ENCODE measurements around the gene HOXB7.

Gene HOXB7

DNA sequence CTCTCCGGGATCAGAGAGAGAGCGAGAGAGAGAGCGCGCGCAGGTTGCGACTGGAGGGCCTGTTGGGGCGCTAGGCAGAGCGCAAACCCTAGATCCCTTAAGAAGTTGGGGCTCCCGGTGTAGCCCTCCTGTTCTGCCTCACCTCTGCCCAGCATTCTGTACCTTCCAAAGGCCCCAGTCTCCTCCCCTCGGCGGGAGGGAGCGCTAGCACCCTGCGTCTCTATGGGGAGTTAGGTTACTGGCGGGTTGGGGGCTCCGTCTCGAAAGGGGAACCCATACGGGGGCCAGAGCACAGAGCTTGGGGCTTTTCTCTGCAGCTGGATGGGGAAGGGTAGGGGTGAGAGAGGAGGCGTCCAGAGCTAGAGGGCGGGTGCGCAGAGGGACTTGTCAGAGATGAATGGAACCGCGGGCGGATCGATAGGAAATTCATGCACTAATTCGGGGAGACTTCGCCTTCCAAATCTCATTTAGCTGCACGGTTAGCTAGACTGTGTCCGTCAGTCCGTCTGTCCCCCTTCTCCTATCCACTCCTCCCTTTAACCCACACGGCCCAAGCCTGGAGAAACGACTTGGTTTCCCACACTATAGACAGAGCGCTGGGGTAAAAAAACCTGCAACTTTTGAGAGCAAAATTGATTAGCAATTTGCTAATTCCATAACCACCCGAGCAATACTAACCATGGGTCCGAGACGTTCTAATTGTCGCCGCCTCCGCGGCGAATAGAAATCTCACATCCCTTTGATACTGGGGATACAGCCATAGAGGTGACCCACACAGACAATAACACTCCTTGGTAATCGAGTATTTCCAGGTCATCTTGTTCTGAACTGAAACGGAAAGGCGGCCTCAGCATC lies 32.0 kb downstream of the HOXB7 start:
- TF ChIP-seq, protein P1, sequence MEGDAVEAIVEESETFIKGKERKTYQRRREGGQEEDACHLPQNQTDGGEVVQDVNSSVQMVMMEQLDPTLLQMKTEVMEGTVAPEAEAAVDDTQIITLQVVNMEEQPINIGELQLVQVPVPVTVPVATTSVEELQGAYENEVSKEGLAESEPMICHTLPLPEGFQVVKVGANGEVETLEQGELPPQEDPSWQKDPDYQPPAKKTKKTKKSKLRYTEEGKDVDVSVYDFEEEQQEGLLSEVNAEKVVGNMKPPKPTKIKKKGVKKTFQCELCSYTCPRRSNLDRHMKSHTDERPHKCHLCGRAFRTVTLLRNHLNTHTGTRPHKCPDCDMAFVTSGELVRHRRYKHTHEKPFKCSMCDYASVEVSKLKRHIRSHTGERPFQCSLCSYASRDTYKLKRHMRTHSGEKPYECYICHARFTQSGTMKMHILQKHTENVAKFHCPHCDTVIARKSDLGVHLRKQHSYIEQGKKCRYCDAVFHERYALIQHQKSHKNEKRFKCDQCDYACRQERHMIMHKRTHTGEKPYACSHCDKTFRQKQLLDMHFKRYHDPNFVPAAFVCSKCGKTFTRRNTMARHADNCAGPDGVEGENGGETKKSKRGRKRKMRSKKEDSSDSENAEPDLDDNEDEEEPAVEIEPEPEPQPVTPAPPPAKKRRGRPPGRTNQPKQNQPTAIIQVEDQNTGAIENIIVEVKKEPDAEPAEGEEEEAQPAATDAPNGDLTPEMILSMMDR (IDR thresholded peaks at IDR 0.05; ENCODE audit: control extremely low read depth, extremely low read depth, low read depth, missing control alignments) = peak; percentile 12
- ChIA-PET CTCF (interaction anchor here (1.2 to 3.7 kb wide), 4 partner anchors 9 to 243 kb away, joined by 3 to 13 read pairs (median 6); no protein-coding TSS in a partner anchor), POLR2A (no interaction called here)
- no peak for DNase-seq (ENCODE audit: extremely low spot score)

DNA sequence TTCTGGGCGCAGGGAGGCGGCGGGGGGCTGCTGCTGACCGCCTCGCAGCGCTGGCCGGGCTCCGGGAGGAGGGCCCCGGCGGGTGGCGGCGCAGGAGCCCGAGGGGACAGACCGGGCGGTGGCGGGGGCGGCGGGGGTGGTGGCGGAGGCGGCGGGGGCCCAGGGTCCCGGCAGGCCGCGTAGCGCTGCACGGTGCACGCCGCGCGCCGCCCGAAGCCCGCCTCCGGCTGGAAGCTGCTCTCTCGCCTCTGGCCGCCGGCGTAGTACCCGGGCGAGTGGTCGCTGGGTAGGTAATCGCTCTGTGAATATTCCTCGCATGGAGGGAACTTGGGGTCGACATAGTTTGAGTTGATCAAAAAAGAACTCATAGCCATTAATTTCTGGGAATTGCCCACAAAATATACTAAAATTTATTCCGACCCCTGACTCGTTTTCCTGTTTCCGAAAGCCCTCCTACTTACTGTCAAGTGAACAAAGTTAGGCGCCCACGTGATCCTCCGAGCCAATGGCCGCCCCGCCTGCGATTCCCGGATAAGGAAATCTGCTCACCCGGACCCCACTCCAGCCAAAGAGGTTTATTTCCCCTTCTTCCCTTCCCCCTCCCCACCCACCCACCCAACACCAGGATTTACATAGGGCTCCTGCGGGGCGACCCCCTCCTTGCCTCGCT lies 32.7 kb downstream of the HOXB7 start, which contains the start of gene HOXB4:
HOXB4 (minus strand) TSS at position 405 of the 670 bp plus-strand sequence; CDS start at position 374, 31 bp downstream.
- peak; percentile 76 for DNase-seq (ENCODE audit: extremely low spot score)
- ChIA-PET POLR2A (interaction anchor here (0.7 kb wide), 1 partner anchor 493 kb away, joined by 3 read pairs; no protein-coding TSS in a partner anchor), CTCF (interaction anchor here (1.2 to 3.7 kb wide), 4 partner anchors 10 to 242 kb away, joined by 3 to 13 read pairs (median 6); no protein-coding TSS in a partner anchor)
- TF ChIP-seq, protein P1 (IDR thresholded peaks at IDR 0.05; ENCODE audit: control extremely low read depth, extremely low read depth, low read depth, missing control alignments) = no peak

DNA sequence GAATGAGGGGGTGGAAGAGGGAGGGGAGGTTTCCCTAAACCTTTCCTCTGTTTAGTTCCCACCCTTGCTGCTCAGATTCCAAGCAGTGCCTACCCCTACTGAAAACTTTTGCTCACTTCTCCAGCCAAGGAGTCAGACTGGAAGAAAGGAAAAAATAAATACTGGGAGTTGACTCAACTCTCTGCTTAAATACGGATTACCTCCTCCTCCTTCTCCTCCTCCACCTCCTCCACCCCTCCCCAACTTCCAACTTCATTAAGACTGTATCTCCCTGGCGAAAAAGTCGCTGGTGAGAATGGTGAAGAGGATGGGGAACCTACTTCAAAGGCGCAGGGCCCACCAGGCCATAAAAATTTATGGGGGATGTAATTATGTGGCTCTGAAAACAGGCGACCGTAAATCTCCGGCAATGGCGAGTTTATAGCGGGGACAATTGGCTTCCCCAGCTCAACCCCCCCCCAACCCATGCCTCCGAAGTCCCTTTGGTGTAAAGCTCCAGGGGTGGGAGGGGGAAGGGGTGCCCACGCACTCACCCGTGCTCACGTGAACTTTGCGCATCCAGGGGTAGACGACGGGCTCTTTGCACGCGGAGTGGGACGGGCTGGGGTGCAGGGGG lies 33.4 kb downstream of the HOXB7 start:
- ChIA-PET CTCF (interaction anchor here (1.5 to 3.7 kb wide), 2 partner anchors 10 to 11 kb away, joined by 5 to 13 read pairs; no protein-coding TSS in a partner anchor), POLR2A (interaction anchor here (0.7 kb wide), 1 partner anchor 492 kb away, joined by 3 read pairs; no protein-coding TSS in a partner anchor)
- DNase-seq (ENCODE audit: extremely low spot score) = no peak
- TF ChIP-seq, protein P1 (IDR thresholded peaks at IDR 0.05; ENCODE audit: control extremely low read depth, extremely low read depth, low read depth, missing control alignments) = no peak

DNA sequence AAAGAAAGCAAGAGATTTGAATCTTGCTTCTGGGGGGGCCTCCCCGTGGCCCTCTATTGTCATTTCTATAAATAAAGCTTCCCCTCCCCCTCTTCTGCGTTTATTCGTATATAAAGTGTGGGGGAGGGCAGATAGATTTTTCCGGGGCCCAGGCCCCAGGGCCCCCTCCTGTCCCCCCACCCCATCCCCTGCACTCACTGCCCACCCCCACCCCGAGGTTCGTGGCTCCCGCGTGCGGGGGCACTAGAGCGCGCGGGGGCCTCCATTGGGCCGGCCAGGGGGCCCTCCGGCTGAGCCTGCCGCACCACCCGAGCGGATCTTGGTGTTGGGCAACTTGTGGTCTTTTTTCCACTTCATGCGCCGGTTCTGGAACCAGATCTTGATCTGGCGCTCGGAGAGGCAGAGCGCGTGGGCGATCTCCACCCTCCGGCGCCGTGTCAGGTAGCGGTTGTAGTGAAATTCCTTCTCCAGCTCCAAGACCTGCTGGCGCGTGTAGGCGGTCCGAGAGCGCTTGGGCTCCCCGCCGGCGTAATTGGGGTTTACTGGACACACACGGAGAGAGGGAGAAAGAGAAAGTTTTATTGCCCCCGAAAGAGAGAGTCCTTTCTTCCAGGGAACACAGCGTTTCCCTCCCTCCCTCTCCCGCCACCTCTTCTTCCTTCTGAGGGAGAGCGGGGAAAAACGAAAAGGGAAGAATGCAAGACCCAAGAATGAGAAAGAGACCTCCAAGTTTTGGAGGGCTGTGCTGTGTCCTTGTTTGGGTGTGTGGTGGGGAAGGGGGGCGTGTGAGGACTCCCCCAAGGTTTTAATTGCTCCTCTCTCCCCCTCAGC lies 34.1 kb downstream of the HOXB7 start:
- CTCF ChIA-PET = interaction anchor here (1.5 kb wide), 1 partner anchor 9 kb away, joined by 5 read pairs; no protein-coding TSS in a partner anchor
- POLR2A ChIA-PET = no interaction called here
- no peak for DNase-seq (ENCODE audit: extremely low spot score)
- TF ChIP-seq, protein P1 (IDR thresholded peaks at IDR 0.05; ENCODE audit: control extremely low read depth, extremely low read depth, low read depth, missing control alignments) = no peak

DNA sequence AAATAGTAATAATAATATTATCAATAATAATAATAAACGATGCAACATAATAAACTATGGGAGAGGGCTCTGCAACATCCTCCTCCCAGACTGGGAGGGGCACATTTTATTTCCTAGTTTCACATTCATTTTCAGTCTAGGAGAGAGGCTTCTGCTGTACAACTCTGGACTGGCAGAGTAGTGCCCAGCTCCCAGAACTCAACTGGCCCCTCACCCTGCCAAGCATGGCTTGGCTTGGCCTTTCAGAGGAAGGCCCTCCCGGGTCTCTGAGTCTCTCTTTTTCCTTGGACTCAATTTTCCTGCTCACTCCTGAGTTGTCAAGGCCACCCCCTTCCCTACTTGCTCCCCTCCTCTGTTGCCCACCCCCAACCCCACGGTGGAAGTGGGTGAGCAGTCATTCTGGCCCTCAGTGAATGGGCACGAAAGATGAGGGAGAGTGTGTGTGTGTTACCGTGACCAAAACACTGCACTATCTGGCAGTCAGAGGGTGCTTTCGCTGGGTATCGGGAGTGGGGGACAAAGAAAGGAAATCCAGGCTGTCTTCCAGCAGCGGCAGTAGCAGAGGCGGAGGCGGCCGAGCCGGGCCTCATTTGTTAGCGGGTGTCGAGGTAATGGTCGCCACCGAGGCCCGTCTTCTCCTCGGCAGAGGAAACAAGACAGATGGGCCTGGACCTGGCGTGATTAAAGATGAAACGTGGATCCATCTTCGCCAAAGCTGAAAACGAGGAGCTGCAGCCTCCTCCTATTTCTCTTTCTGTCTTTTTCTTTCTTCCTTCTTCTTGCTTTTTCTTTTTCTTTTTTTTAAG lies 34.9 kb downstream of the HOXB7 start:
- TF ChIP-seq, protein P1 (IDR thresholded peaks at IDR 0.05; ENCODE audit: control extremely low read depth, extremely low read depth, low read depth, missing control alignments) = no peak
- ChIA-PET POLR2A (no interaction called here), CTCF (no interaction called here)
- no peak for DNase-seq (ENCODE audit: extremely low spot score)
